ENCODE results near the gene STATH. TPM values are rescaled to one million over a fixed set of nuclear protein-coding genes. Genes with fewer than 3 reads are reported as not detected.
"Not testable (repeated sequence)": the region's sequence is repeated elsewhere in the genome, so short reads cannot be mapped to it uniquely, and the experiment has no call there.

Gene STATH
- total RNA-seq, 1 experiment from 2014 or later: not detected

DNA sequence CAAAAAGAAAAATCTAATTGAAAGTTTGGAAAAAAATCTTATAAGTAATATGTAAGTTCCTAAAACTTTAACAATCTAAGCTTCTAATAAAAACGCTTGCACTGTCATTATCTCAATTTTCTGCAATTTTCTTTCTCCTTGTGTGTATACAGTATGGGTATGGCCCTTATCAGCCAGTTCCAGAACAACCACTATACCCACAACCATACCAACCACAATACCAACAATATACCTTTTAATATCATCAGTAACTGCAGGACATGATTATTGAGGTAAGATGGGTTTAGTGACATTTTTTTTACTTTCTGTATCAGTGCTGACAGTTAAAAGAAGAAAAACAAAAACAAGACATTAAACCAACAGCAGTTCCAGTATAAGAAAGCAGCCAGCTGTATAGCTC is 4.9 kb downstream of the STATH start:
- POLR2A ChIA-PET: no interaction called here
- CTCF ChIA-PET: no interaction called here
- Mint-ChIP-seq H3K9me3 (no peaks in the 10 kb centered on the region), H3K27me3 (ENCODE audit: low read depth) (no peaks in the 10 kb centered on the region), H3K4me3 (no peak overlapping the region), H3K4me1 (peaks cover 3% of the 10 kb centered on the region; the same call in 1 of the 2 replicates), H3K36me3 (no peaks in the 10 kb centered on the region), H3K27ac (no peak overlapping the region)
- ATAC-seq: no peak
- no peak for DNase-seq (ENCODE audit: low spot score)
- no peak for TF ChIP-seq NFATC4 (CRISPR knock-in tag; IDR thresholded peaks at IDR 0.05)
- TF ChIP-seq ERG (CRISPR knock-in tag; IDR thresholded peaks at IDR 0.05): no peak
- TF ChIP-seq ZNF416 (CRISPR knock-in tag; IDR thresholded peaks at IDR 0.05): no peak
- no peak for TF ChIP-seq GRHL2 (CRISPR knock-in tag; IDR thresholded peaks at IDR 0.05; ENCODE audit: insufficient replicate concordance, severe bottlenecking)
- no peak for TF ChIP-seq ATF2 (CRISPR knock-in tag; IDR thresholded peaks at IDR 0.05; ENCODE audit: borderline replicate concordance, low read depth)
- no peak for TF ChIP-seq MAX (CRISPR knock-in tag; IDR thresholded peaks at IDR 0.05)
- no peak for TF ChIP-seq NR3C1 (CRISPR knock-in tag; conservative IDR thresholded peaks at IDR 0.05; ENCODE audit: low read depth)

DNA sequence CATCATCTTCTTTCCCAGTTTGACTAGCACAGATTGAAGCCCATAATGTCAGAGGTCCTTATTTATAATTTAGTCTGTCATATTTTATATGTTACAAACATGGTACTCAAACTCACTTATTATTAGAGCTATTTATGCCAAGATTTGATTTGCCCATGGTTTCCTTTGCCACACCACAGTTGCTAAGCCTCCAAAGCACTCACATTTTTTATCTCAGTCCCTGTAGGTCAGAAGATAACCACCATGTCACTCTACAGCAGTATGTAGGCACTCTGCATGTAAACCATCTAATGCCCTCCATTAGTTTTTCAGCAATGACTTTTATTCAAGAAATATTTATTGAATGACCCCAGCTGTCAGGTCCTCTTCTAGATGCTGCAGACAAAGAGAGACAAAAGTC is 6.7 kb downstream of the STATH start:
- Mint-ChIP-seq H3K36me3 (no peaks in the 10 kb centered on the region), H3K27me3 (ENCODE audit: low read depth) (no peaks in the 10 kb centered on the region), H3K27ac (no peak overlapping the region), H3K4me3 (no peak overlapping the region), H3K4me1 (peaks cover 3% of the 10 kb centered on the region; the same call in 1 of the 2 replicates), H3K9me3 (no peaks in the 10 kb centered on the region)
- DNase-seq (ENCODE audit: low spot score) (no peak), ATAC-seq (no peak)
- no peak for TF ChIP-seq FOXJ3 (CRISPR knock-in tag; IDR thresholded peaks at IDR 0.05; ENCODE audit: borderline replicate concordance)
- TF ChIP-seq ATF2 (CRISPR knock-in tag; IDR thresholded peaks at IDR 0.05; ENCODE audit: borderline replicate concordance, low read depth): no peak
- no peak for TF ChIP-seq USF1 (CRISPR knock-in tag; IDR thresholded peaks at IDR 0.05)
- CTCF ChIA-PET: no interaction called here
- POLR2A ChIA-PET: no interaction called here

GRCh38 chr4:70008771-70009170 is 13.0 kb downstream of the STATH start:
- H3K27ac Mint-ChIP-seq: no peak overlapping the region
- peaks cover 4% of the 10 kb centered on the region; the same call in 1 of the 2 replicates for H3K36me3 Mint-ChIP-seq
- DNase-seq (ENCODE audit: low spot score) (no peak), ATAC-seq (no peak)
- peaks cover 30% of the 10 kb centered on the region for H3K9me3 Mint-ChIP-seq
- TF ChIP-seq ZNF232 (CRISPR knock-in tag; IDR thresholded peaks at IDR 0.05): no peak
- TF ChIP-seq PRRX2 (CRISPR knock-in tag; IDR thresholded peaks at IDR 0.05): no peak
- TF ChIP-seq ZNF219 (CRISPR knock-in tag; IDR thresholded peaks at IDR 0.05; ENCODE audit: borderline replicate concordance): no peak
- TF ChIP-seq FOXP1 (CRISPR knock-in tag; IDR thresholded peaks at IDR 0.05; ENCODE audit: borderline replicate concordance): no peak
- H3K4me1 Mint-ChIP-seq: no peaks in the 10 kb centered on the region
- no peak overlapping the region for H3K4me3 Mint-ChIP-seq
- ChIA-PET POLR2A (no interaction called here), CTCF (no interaction called here)
- H3K27me3 Mint-ChIP-seq (ENCODE audit: low read depth): no peaks in the 10 kb centered on the region

DNA sequence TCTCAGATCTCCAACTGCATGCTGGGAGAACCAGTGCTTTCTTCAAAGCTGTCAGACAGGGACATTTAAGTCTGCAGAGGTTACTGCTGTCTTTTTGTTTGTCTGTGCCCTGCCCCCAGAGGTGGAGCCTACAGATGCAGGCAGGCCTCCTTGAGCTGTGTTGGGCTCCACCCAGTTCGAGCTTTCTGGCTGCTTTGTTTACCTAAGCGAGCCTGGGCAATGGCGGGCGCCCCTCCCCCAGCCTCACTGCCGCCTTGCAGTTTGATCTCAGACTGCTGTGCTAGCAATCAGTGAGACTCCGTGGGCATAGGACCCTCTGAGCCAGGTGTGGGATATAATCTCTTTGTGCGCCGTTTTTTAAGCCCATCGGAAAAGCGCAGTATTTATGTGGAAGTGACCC is 23.2 kb downstream of the STATH start:
- H3K4me1 Mint-ChIP-seq; CTCF ChIA-PET; POLR2A ChIA-PET; ATAC-seq; H3K27me3 Mint-ChIP-seq (ENCODE audit: low read depth): not testable (repeated sequence)
- H3K4me3 Mint-ChIP-seq: peak overlapping the region; percentile 63
- H3K27ac Mint-ChIP-seq: 0 out of 2 replicates have a peak overlapping the region, but pooled peaks have one; percentile 79
- DNase-seq (ENCODE audit: low spot score): peak; percentile 49
- H3K9me3 Mint-ChIP-seq: peaks cover 31% of the 10 kb centered on the region
- peak; percentile 49; the same call in 1 of the 2 replicates for TF ChIP-seq FOXK1 (CRISPR knock-in tag; IDR thresholded peaks at IDR 0.05)
- H3K36me3 Mint-ChIP-seq: peaks cover 17% of the 10 kb centered on the region

Measured in WTC11 (cell line).